GM19023 (cell line): ENCODE results near the gene CYP2S1.
"Not testable (repeated sequence)": the region's sequence is repeated elsewhere in the genome, so short reads cannot be mapped to it uniquely, and the experiment has no call there.

ENCODE experiments used
- ATAC-seq: cut with Tn5 transposase; IDR thresholded peaks from one replicate; pipeline ENCODE4 v1.9.1; 2021; ENCODE audit warnings: mild to moderate bottlenecking, moderate library complexity; ENCODE audit not compliant: unreplicated experiment

CYP2S1 gene

GRCh38 chr19:41192574-41193429, at the start of gene CYP2S1:
TSS of gene CYP2S1 (plus strand) at chr19:41193219. CDS start at chr19:41193265, 46 bp downstream.
- ATAC-seq = no peak

- no peak for ATAC-seq
These were observed 48.6 kb upstream of the CYP2S1 start for GRCh38 chr19:41144403-41144802.

GRCh38 chr19:41149831-41150230, 43.2 kb upstream of the CYP2S1 start:
- no peak for ATAC-seq

- not testable (repeated sequence) for ATAC-seq
These were observed 42.0 kb upstream of the CYP2S1 start for GRCh38 chr19:41150986-41151385.

- ATAC-seq = no peak
These were observed 39.0 kb upstream of the CYP2S1 start for GRCh38 chr19:41154060-41154459.

- no peak for ATAC-seq
These were observed 36.8 kb upstream of the CYP2S1 start for GRCh38 chr19:41156207-41156606.

GRCh38 chr19:41159881-41160280, 33.1 kb upstream of the CYP2S1 start:
- no peak for ATAC-seq

- no peak for ATAC-seq
These were observed 31.1 kb upstream of the CYP2S1 start for GRCh38 chr19:41161903-41162302.

GRCh38 chr19:41166944-41167804, 25.8 kb upstream of the CYP2S1 start:
- no peak for ATAC-seq

- no peak for ATAC-seq
These were observed 20.5 kb upstream of the CYP2S1 start for GRCh38 chr19:41172297-41173164.

- no peak for ATAC-seq
These were observed 18.6 kb upstream of the CYP2S1 start for GRCh38 chr19:41174297-41174928.

- no peak for ATAC-seq
These were observed 16.9 kb upstream of the CYP2S1 start for GRCh38 chr19:41175801-41176777.

- not testable (repeated sequence) for ATAC-seq
These were observed 12.8 kb upstream of the CYP2S1 start for GRCh38 chr19:41180173-41180572.

- no peak for ATAC-seq
These were observed 5.8 kb upstream of the CYP2S1 start for GRCh38 chr19:41186971-41187883.

- ATAC-seq = no peak
These were observed 5.1 kb upstream of the CYP2S1 start for GRCh38 chr19:41187884-41188279.

- no peak for ATAC-seq
These were observed 3.5 kb upstream of the CYP2S1 start for GRCh38 chr19:41189425-41190065.

- no peak for ATAC-seq
These were observed 574 bp downstream of the CYP2S1 start for GRCh38 chr19:41193430-41194156.
